Skeletal muscle satellite cell (primary cell): ENCODE data around the gene LYRM9.
"Not testable (repeated sequence)": the region's sequence is repeated elsewhere in the genome, so short reads cannot be mapped to it uniquely, and the experiment has no call there.

ENCODE experiments used
- H3K27me3 ChIP-seq: 2 replicates; pipeline ENCODE4 v1.7.0; 2013; ENCODE audit warnings: low read length; ENCODE audit not compliant: control insufficient read depth, insufficient read depth
- H3K36me3 ChIP-seq: 2 replicates; pipeline ENCODE4 v1.7.0; 2013; ENCODE audit warnings: mild to moderate bottlenecking, control low read depth, low read length; ENCODE audit not compliant: insufficient read depth
- H3K4me1 ChIP-seq: 2 replicates; pipeline ENCODE4 v1.7.0; 2013; ENCODE audit warnings: low read length; ENCODE audit not compliant: control insufficient read depth, insufficient read depth
- H3K4me2 ChIP-seq: 2 replicates; pipeline ENCODE4 v1.7.0; 2013; ENCODE audit warnings: mild to moderate bottlenecking, low read length
- H3K4me3 ChIP-seq: 2 replicates; pipeline ENCODE4 v1.7.0; 2013; ENCODE audit warnings: low read length
- H3K9ac ChIP-seq: 2 replicates; pipeline ENCODE4 v1.7.0; 2013; ENCODE audit warnings: mild to moderate bottlenecking, low read depth, low read length, moderate library complexity
- H3K9me3 ChIP-seq: replicated peaks from 2 replicates; pipeline ENCODE4 v1.7.0; 2013; ENCODE audit warnings: mild to moderate bottlenecking, control low read depth, low read length

LYRM9 gene

DNA sequence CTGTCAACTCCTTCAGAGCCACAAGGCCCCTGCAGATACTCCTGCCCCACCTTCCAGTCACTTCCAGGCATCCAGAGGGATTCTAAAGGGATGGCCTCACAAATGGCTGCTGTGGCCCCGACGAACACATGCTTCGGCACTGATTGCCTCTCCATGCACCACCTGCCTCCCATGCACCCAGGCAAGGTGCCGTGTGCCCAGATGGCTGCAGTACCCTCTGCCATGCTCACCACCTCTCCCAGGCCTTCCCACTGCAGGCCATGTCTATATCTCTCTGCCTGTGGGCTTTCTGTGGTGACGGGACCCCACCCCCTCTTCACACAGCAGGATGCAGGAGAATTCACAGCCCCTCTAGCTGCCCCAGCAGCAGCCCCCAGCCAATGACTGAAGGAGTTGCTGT, 27.9 kb upstream of the LYRM9 start:
- Histone ChIP-seq H3K4me3 (no peak overlapping the region), H3K9me3 (no peaks in the 10 kb centered on the region), H3K36me3 (no peaks in the 10 kb centered on the region), H3K27me3 (peaks cover 7% of the 10 kb centered on the region), H3K4me2 (no peak overlapping the region), H3K4me1 (no peaks in the 10 kb centered on the region), H3K9ac (no peak overlapping the region)

DNA sequence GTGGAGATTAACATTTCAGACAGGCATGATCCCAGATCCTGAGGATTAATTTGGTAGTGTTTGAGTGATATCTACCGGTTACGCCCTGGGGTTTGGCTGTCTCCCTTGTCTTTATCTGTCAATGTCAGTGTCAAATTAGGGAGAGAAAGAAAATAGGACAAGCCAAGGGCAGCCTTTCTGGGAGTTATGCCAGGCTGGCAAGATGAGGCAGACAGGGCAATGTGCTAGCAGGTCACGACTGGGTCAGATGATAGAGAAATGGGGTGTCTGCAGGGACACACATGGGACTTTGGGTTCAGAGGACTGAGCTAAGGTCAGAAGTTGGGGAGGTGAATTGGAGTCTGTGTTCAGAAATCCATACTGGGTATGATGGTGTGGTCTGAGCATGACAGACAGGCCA, 27.4 kb upstream of the LYRM9 start:
- H3K4me3 ChIP-seq, result no peak overlapping the region

DNA sequence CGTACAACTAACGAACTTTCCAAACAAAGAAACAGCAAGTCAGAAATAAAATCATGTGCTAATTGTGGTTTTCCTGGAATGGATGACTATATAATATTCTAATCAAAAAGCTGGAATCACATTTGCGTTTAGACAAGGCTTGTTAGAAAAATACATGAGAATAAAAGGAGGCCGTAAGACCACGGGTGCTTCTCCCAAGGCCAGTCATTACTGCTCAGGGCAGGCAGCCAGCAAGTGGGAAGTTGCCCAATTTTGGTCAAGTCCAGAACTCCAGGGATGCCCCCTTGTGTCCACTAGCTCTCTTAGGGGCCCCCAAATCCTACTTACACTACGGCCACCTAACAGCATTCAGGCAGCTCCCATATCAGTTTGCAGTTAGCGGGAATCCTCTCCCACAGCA, 25.9 kb upstream of the LYRM9 start:
- H3K27me3 ChIP-seq, result peaks cover 14% of the 10 kb centered on the region
- H3K4me2 ChIP-seq, result no peak overlapping the region
- no peaks in the 10 kb centered on the region for H3K4me1 ChIP-seq
- no peak overlapping the region for H3K4me3 ChIP-seq
- H3K36me3 ChIP-seq, result no peaks in the 10 kb centered on the region
- no peaks in the 10 kb centered on the region for H3K9me3 ChIP-seq
- no peak overlapping the region for H3K9ac ChIP-seq

More for the DNA sequence above, 27.4 kb upstream of the LYRM9 start:
- Histone ChIP-seq H3K36me3 (no peaks in the 10 kb centered on the region), H3K4me1 (no peaks in the 10 kb centered on the region), H3K9me3 (no peaks in the 10 kb centered on the region), H3K9ac (no peak overlapping the region), H3K27me3 (peaks cover 12% of the 10 kb centered on the region), H3K4me2 (no peak overlapping the region)

GRCh38 chr17:27918498-27918897, 25.3 kb upstream of the LYRM9 start:
- no peaks in the 10 kb centered on the region for H3K9me3 ChIP-seq
- no peaks in the 10 kb centered on the region for H3K4me1 ChIP-seq
- H3K36me3 ChIP-seq, result no peaks in the 10 kb centered on the region
- no peak overlapping the region for H3K9ac ChIP-seq
- H3K27me3 ChIP-seq, result peaks cover 14% of the 10 kb centered on the region
- H3K4me3 ChIP-seq, result no peak overlapping the region
- H3K4me2 ChIP-seq, result no peak overlapping the region

GRCh38 chr17:27917000-27917399, 23.8 kb upstream of the LYRM9 start:
- H3K4me1 ChIP-seq, result no peaks in the 10 kb centered on the region
- no peak overlapping the region for H3K4me3 ChIP-seq
- no peaks in the 10 kb centered on the region for H3K36me3 ChIP-seq
- peaks cover 14% of the 10 kb centered on the region for H3K27me3 ChIP-seq
- H3K9ac ChIP-seq, result no peak overlapping the region
- no peaks in the 10 kb centered on the region for H3K9me3 ChIP-seq
- H3K4me2 ChIP-seq, result no peak overlapping the region

- Histone ChIP-seq H3K4me1 (no peaks in the 10 kb centered on the region), H3K9me3 (no peaks in the 10 kb centered on the region), H3K36me3 (no peaks in the 10 kb centered on the region), H3K4me3 (no peak overlapping the region), H3K4me2 (no peak overlapping the region), H3K27me3 (peaks cover 14% of the 10 kb centered on the region), H3K9ac (no peak overlapping the region)
Observed at GRCh38 chr17:27915709-27916108, 22.5 kb upstream of the LYRM9 start.

GRCh38 chr17:27914382-27914781, 21.2 kb upstream of the LYRM9 start:
- Histone ChIP-seq H3K4me3 (no peak overlapping the region), H3K9ac (no peak overlapping the region), H3K27me3 (peaks cover 14% of the 10 kb centered on the region), H3K4me2 (no peak overlapping the region), H3K4me1 (no peaks in the 10 kb centered on the region), H3K36me3 (no peaks in the 10 kb centered on the region), H3K9me3 (no peaks in the 10 kb centered on the region)

DNA sequence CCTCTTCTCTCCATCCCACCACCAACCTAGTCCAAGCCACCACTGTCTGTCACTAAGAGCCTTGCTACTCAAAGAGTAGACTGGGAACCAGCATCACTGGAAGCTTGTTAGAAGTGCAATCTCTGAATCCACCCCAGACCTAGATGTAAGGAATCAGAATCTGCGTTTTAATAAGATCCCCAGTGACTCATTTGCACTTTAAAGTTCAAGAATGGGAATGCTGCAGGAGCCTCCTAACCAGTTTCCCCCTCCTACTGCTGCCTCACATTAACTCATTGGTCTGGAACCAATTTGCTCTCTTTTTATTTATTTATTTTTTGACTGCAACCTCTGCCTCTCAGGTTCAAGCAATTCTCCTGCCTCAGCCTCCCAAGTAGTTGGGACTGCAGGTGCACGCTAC, 19.8 kb upstream of the LYRM9 start:
- Histone ChIP-seq H3K4me1 (no peaks in the 10 kb centered on the region), H3K9me3 (no peaks in the 10 kb centered on the region), H3K36me3 (no peaks in the 10 kb centered on the region), H3K4me3 (no peak overlapping the region), H3K4me2 (no peak overlapping the region), H3K9ac (no peak overlapping the region), H3K27me3 (peaks cover 14% of the 10 kb centered on the region)

DNA sequence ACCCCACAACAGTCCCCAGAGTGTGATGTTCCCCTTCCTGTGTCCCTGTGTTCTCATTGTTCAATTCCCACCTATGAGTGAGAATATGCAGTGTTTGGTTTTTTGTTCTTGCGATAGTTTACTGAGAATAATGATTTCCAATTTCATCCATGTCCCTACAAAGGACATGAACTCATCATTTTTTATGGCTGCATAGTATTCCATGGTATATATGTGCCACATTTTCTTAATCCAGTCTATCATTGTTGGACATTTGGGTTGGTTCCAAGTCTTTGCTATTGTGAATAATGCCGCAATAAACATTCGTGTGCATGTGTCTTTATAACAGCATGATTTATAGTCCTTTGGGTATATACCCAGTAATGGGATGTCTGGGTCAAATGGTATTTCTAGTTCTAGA, 19.1 kb upstream of the LYRM9 start:
- H3K4me2 ChIP-seq, H3K4me3 ChIP-seq: not testable (repeated sequence)

DNA sequence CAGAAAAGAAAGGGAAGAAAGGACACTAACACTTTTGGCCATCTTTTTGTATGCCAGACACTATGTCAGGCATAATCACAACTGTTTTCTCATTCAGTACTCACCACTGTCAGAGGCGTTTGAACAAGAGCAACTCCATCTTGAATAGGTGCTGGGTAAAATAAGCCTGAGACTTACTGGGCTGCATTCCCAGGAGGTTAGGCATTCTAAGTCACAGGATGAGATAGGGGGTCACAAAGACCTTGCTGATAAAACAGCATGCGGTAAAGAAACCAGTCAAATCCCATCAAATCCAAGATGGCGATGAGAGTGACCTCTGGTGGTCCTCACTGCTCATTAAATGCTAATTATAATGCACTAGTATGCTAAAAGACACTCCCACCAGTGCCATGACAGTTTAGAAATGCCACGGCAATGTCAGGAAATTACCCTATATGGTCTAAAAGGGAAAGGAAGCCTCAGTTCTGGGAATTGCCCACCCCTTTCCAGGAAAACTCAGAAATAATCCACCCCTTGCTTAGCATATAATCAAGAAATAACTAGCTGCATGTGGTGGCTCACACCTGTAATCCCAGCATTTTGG, 14.9 kb upstream of the LYRM9 start:
- H3K4me2 ChIP-seq, result no peak overlapping the region
- H3K36me3 ChIP-seq, result no peaks in the 10 kb centered on the region
- no peak overlapping the region for H3K9ac ChIP-seq
- peaks cover 22% of the 10 kb centered on the region for H3K27me3 ChIP-seq
- no peaks in the 10 kb centered on the region for H3K9me3 ChIP-seq
- H3K4me1 ChIP-seq, result no peaks in the 10 kb centered on the region
- H3K4me3 ChIP-seq, result no peak overlapping the region

More for the DNA sequence above, 19.1 kb upstream of the LYRM9 start:
- H3K27me3 ChIP-seq, result peaks cover 14% of the 10 kb centered on the region
- not testable (repeated sequence) for H3K9me3 ChIP-seq, H3K4me1 ChIP-seq, H3K9ac ChIP-seq, H3K36me3 ChIP-seq

- Histone ChIP-seq H3K4me3 (no peak overlapping the region), H3K27me3 (peaks cover 22% of the 10 kb centered on the region), H3K4me2 (no peak overlapping the region), H3K9ac (no peak overlapping the region), H3K4me1 (no peaks in the 10 kb centered on the region), H3K36me3 (no peaks in the 10 kb centered on the region), H3K9me3 (no peaks in the 10 kb centered on the region)
Observed at GRCh38 chr17:27906623-27907022, 13.5 kb upstream of the LYRM9 start.

DNA sequence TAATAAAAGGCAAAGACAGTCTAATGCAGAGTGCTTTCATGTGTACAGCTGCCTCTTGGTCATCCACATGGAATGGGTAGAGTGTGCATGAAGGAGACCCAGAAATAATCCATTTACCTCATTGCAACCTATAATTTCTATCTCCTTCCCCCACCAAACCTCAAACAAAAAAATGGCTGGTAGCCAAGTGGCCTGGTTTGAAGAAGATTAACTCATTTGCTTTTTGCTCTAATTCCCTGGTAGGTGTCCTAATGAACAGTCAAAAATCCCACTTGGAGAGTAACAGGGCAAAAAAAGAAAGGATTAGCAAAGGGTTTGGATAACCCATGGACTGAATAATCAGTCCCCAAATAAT, 13.0 kb upstream of the LYRM9 start:
- Histone ChIP-seq H3K4me3 (no peak overlapping the region), H3K4me2 (no peak overlapping the region), H3K4me1 (no peaks in the 10 kb centered on the region), H3K36me3 (no peaks in the 10 kb centered on the region), H3K9me3 (no peaks in the 10 kb centered on the region), H3K9ac (no peak overlapping the region), H3K27me3 (peaks cover 22% of the 10 kb centered on the region)
